GM12878 (cell line): ENCODE results near the gene YPEL4. TPM values are rescaled to one million over a fixed set of nuclear protein-coding genes. Genes with fewer than 3 reads are reported as not detected.

Source experiments
- BMI1 ChIP-seq: fragments of 450-650 bp; IDR thresholded peaks from 2 replicates; pipeline ENCODE4 v1.6.1; 2016; ENCODE audit warnings: mild to moderate bottlenecking, moderate library complexity, borderline replicate concordance
- DPF2 ChIP-seq: fragments of 450-650 bp; IDR thresholded peaks from 2 replicates; pipeline ENCODE4 v1.6.1; 2017; ENCODE audit warnings: mild to moderate bottlenecking
- GATAD2B ChIP-seq: fragments of 450-650 bp; conservative IDR thresholded peaks from 2 replicates; pipeline ENCODE4 v1.6.1; 2017; ENCODE audit warnings: low read depth, mild to moderate bottlenecking, moderate library complexity
- IRF5 ChIP-seq: fragments of 450-650 bp; IDR thresholded peaks from 2 replicates; pipeline ENCODE4 v1.6.1; 2017; ENCODE audit warnings: borderline replicate concordance
- JUND ChIP-seq: IDR thresholded peaks from 2 replicates; pipeline ENCODE4 v1.6.1; 2012; ENCODE audit warnings: low read depth, mild to moderate bottlenecking, low read length, improper control_type of control experiment, moderate library complexity
- KLF5 ChIP-seq: fragments of 450-650 bp; IDR thresholded peaks from 2 replicates; pipeline ENCODE4 v1.6.1; 2014; ENCODE audit warnings: mild to moderate bottlenecking; ENCODE audit not compliant: partially characterized antibody
- MLLT1 ChIP-seq: fragments of 450-650 bp; IDR thresholded peaks from 2 replicates; pipeline ENCODE4 v1.6.1; 2016; ENCODE audit warnings: mild to moderate bottlenecking
- MXI1 ChIP-seq: fragments of 150-350 bp; IDR thresholded peaks from 2 replicates; pipeline ENCODE4 v1.6.1; 2011; ENCODE audit warnings: low read depth, mild to moderate bottlenecking, inconsistent platforms, low read length, improper control_type of control experiment
- NFIC ChIP-seq: IDR thresholded peaks from 2 replicates; pipeline ENCODE4 v1.6.1; 2012; ENCODE audit warnings: low read depth, mild to moderate bottlenecking, inconsistent platforms, low read length, moderate library complexity
- PAX5 ChIP-seq: IDR thresholded peaks from 2 replicates; pipeline ENCODE4 v1.6.1; 2011; ENCODE audit warnings: low read depth, low read length, borderline replicate concordance
- RUNX3 ChIP-seq: IDR thresholded peaks from 2 replicates; pipeline ENCODE4 v1.6.1; 2012; ENCODE audit warnings: low read length, inconsistent platforms
- TARDBP ChIP-seq: IDR thresholded peaks from 2 replicates; pipeline ENCODE4 v1.6.1; 2016; ENCODE audit warnings: borderline replicate concordance
- ZZZ3 ChIP-seq: IDR thresholded peaks from 2 replicates; pipeline ENCODE4 v1.6.1; 2011; ENCODE audit warnings: low read depth; ENCODE audit not compliant: control insufficient read depth, insufficient read length
- polyA plus RNA-seq, 11 experiments: library from polyadenylated mRNA; depleted of rRNA in 4 of 11; unstranded in 6 of 11; stranded (reverse) in 5 of 11; fragments of >200 nt; fragmentation: Nextera tagmentation in 4 of 11; fragmentation: Illumina TruSeq in 1 of 11; extraction: Ambion mirVana in 4 of 11; extraction: Trizol in 1 of 11; gene quantifications; 1 replicate in 1 of 11; 2 replicates in 10 of 11; pipeline versions ENCODE4 v1.2.1 to v1.2.3, GENCODE V29; 2011 to 2016; ENCODE audit warnings: inconsistent platforms in 2 of 11, missing spikeins in 2 of 11, low read depth in 1 of 11
- total RNA-seq, 4 experiments: library from RNA; depleted of rRNA in 3 of 4; stranded (reverse); fragments of >200 nt in 3 of 4; fragmentation: Illumina TruSeq in 1 of 4; extraction: Trizol in 1 of 4; gene quantifications; 2 replicates each; pipeline versions ENCODE4 v1.2.1 to v1.2.3, GENCODE V29; 2013 to 2021
- TF ChIP-seq, protein P1 (sequence below): fragments of 450-650 bp; IDR thresholded peaks from 2 replicates; pipeline ENCODE4 v1.6.1; 2016; ENCODE audit warnings: mild to moderate bottlenecking
- TF ChIP-seq, protein P2 (sequence below): fragments of 450-650 bp; IDR thresholded peaks from 2 replicates; pipeline ENCODE4 v1.6.1; 2018; ENCODE audit warnings: borderline replicate concordance, mild to moderate bottlenecking; ENCODE audit not compliant: partially characterized antibody
- TF ChIP-seq, protein P3 (sequence below): IDR thresholded peaks from 2 replicates; pipeline ENCODE4 v1.6.1; 2012; ENCODE audit warnings: low read depth, low read length, improper control_type of control experiment
- TF ChIP-seq, protein P4 (sequence below): fragments of 450-650 bp; IDR thresholded peaks from 2 replicates; pipeline ENCODE4 v1.6.1; 2018; ENCODE audit warnings: mild to moderate bottlenecking, low read depth, moderate library complexity; ENCODE audit not compliant: partially characterized antibody

YPEL4 gene
- total and polyA plus RNA-seq, 10 of the 15 experiments (the other 5 are each of a cell fraction or from before 2014, with no cell fraction given) = 0.07 to 0.50 (median 0.13) TPM; not detected in 5

DNA sequence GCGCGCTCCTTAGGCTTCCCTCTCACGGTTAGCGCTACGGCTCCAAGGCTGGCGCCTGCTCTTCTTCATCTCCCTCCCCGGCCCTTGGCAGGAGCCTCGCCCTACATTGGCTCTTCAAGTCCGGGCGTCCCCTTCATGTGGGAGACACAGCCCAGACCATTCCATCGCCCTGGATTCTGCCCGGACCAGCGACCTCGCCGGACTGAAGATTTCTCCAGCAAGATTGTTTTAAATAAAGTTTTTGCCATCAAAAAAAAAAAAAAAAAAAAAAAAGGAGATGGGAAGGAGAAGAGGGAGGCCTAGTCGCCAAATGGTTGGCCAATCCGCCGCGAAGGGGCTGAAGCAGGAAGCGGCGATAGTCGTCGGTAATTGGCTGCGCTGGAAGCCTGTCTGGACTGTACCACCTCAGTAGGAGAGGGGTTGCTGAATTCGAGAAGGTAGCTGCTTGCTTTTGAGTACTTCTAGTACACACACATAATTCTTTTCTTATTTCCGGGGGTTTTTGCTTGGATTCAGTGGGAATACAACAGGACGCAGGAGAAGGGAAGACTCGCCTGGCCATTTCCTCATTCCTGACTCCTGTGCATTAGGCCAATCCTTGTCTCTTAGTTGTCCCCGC lies 17.5 kb upstream of the YPEL4 start (continued):
- TF ChIP-seq MXI1 (0 out of 2 replicates have a peak, but pooled peaks have one; percentile 48), ZZZ3 (no peak), DPF2 (peak; percentile 35; the same call in 1 of the 2 replicates), JUND (peak; percentile 99), RUNX3 (peak; percentile 37; the same call in 1 of the 2 replicates), MLLT1 (peak; percentile 74; the same call in 1 of the 2 replicates), PAX5 (no peak), GATAD2B (no peak), NFIC (peak; percentile 69; the same call in 1 of the 2 replicates), BMI1 (no peak), KLF5 (peak; percentile 99), IRF5 (no peak), TARDBP (peak; percentile 82; the same call in 1 of the 2 replicates)
- TF ChIP-seq, protein P1, sequence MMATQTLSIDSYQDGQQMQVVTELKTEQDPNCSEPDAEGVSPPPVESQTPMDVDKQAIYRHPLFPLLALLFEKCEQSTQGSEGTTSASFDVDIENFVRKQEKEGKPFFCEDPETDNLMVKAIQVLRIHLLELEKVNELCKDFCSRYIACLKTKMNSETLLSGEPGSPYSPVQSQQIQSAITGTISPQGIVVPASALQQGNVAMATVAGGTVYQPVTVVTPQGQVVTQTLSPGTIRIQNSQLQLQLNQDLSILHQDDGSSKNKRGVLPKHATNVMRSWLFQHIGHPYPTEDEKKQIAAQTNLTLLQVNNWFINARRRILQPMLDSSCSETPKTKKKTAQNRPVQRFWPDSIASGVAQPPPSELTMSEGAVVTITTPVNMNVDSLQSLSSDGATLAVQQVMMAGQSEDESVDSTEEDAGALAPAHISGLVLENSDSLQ = peak; percentile 99
- TF ChIP-seq, protein P2, sequence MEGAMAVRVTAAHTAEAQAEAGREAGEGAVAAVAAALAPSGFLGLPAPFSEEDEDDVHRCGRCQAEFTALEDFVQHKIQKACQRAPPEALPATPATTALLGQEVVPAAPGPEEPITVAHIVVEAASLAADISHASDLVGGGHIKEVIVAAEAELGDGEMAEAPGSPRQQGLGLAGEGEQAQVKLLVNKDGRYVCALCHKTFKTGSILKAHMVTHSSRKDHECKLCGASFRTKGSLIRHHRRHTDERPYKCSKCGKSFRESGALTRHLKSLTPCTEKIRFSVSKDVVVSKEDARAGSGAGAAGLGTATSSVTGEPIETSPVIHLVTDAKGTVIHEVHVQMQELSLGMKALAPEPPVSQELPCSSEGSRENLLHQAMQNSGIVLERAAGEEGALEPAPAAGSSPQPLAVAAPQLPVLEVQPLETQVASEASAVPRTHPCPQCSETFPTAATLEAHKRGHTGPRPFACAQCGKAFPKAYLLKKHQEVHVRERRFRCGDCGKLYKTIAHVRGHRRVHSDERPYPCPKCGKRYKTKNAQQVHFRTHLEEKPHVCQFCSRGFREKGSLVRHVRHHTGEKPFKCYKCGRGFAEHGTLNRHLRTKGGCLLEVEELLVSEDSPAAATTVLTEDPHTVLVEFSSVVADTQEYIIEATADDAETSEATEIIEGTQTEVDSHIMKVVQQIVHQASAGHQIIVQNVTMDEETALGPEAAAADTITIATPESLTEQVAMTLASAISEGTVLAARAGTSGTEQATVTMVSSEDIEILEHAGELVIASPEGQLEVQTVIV = peak; percentile 94
- TF ChIP-seq, protein P3, sequence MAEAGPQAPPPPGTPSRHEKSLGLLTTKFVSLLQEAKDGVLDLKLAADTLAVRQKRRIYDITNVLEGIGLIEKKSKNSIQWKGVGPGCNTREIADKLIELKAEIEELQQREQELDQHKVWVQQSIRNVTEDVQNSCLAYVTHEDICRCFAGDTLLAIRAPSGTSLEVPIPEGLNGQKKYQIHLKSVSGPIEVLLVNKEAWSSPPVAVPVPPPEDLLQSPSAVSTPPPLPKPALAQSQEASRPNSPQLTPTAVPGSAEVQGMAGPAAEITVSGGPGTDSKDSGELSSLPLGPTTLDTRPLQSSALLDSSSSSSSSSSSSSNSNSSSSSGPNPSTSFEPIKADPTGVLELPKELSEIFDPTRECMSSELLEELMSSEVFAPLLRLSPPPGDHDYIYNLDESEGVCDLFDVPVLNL = no peak
- TF ChIP-seq, protein P4, sequence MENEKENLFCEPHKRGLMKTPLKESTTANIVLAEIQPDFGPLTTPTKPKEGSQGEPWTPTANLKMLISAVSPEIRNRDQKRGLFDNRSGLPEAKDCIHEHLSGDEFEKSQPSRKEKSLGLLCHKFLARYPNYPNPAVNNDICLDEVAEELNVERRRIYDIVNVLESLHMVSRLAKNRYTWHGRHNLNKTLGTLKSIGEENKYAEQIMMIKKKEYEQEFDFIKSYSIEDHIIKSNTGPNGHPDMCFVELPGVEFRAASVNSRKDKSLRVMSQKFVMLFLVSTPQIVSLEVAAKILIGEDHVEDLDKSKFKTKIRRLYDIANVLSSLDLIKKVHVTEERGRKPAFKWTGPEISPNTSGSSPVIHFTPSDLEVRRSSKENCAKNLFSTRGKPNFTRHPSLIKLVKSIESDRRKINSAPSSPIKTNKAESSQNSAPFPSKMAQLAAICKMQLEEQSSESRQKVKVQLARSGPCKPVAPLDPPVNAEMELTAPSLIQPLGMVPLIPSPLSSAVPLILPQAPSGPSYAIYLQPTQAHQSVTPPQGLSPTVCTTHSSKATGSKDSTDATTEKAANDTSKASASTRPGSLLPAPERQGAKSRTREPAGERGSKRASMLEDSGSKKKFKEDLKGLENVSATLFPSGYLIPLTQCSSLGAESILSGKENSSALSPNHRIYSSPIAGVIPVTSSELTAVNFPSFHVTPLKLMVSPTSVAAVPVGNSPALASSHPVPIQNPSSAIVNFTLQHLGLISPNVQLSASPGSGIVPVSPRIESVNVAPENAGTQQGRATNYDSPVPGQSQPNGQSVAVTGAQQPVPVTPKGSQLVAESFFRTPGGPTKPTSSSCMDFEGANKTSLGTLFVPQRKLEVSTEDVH = peak; percentile 74
